ENCODE results near the gene AATF. TPM values are rescaled to one million over a fixed set of nuclear protein-coding genes. Genes with fewer than 3 reads are reported as not detected.

Gene AATF
- total and polyA plus RNA-seq, 2 donors (not counting 1 experiment from before 2014, with no cell fraction given), result 23.9 to 54.8 TPM

- no peaks in the 10 kb centered on the region for H3K9me3 Mint-ChIP-seq (ENCODE audit: insufficient read depth)
- Histone ChIP-seq H3K4me3 (ENCODE audit: control extremely low read depth in 1 of 5, extremely low read depth in 1 of 5, insufficient read depth in 1 of 5, low read depth in 2 of 5, low read length in 4 of 5) (no peak overlapping the region), H3K4me2 (replicated peaks; ENCODE audit: low read depth, low read length, poor library complexity, severe bottlenecking) (no peak overlapping the region), H3K4me1 (ENCODE audit: control insufficient read depth in 2 of 2, insufficient read depth in 2 of 2, low read length in 2 of 2) (no peaks in the 10 kb centered on the region), H3K27me3 (replicated peaks in 1 of 4; ENCODE audit: control extremely low read depth in 1 of 4, control insufficient read depth in 3 of 4, insufficient read depth in 4 of 4, low read length in 3 of 4) (no peaks in the 10 kb centered on the region), H4K20me1 (ENCODE audit: control insufficient read depth, insufficient read depth, low read length, poor library complexity, severe bottlenecking) (no peaks in the 10 kb centered on the region), H3K9ac (ENCODE audit: low read length) (no peak overlapping the region), H3K9me3 (ENCODE audit: control extremely low read depth in 1 of 3, control insufficient read depth in 2 of 3, insufficient read depth in 1 of 3, low read length in 2 of 3) (no peaks in the 10 kb centered on the region), H2AFZ (ENCODE audit: insufficient read depth, low read depth, low read length, poor library complexity, severe bottlenecking) (no peak overlapping the region), H3K36me3 (replicated peaks in 1 of 2; ENCODE audit: control extremely low read depth in 1 of 2, control insufficient read depth in 1 of 2, extremely low read depth in 1 of 2, insufficient read depth in 2 of 2, low read length in 1 of 2) (peaks cover 0 to 28% of the 10 kb centered on the region in 2 experiments), H3K79me2 (ENCODE audit: control insufficient read depth, insufficient read depth, low read length) (no peaks in the 10 kb centered on the region), H3K27ac (ENCODE audit: low read length in 2 of 2) (no peak overlapping the region)
- H3K4me1 Mint-ChIP-seq, result no peaks in the 10 kb centered on the region
- H3K27me3 Mint-ChIP-seq, result no peaks in the 10 kb centered on the region
- no peak overlapping the region for H3K27ac Mint-ChIP-seq
- ChIA-PET CTCF (no interaction called here), POLR2A (no interaction called here)
- no peak overlapping the region for H3K4me3 Mint-ChIP-seq
- ATAC-seq (ENCODE audit: low read depth) (no peak), DNase-seq (no peak)
- TF ChIP-seq EZH2 (IDR thresholded peaks at IDR 0.05; ENCODE audit: borderline replicate concordance, insufficient read depth, low read depth, low read length, poor library complexity, severe bottlenecking), result no peak
- no peak for TF ChIP-seq CTCF (IDR thresholded peaks at IDR 0.05)
- no CpG with 5 or more reads among the region's 1 CpG for WGBS (ENCODE audit: insufficient coverage)
- intact Hi-C loops (cut with micrococcal nuclease), result no loop called here
These were observed 157.3 kb downstream of the AATF start for GRCh38 chr17:37106049-37106448.

Small RNA genes lying within 50 kb of the gene (small RNA-seq; reads per million reads assigned to genes)
- gene AC243773.2 (ENCODE audit: insufficient read length, low read depth, low replicate concordance) (not detected), gene MIR2909 (ENCODE audit: insufficient read length, low read depth, low replicate concordance) (not detected)

Other genes starting within 250 kb of the AATF start
- gene LHX1, start 11.5 kb upstream of the AATF start, total RNA-seq, result not detected in 2 replicates
- gene LHX1, start 11.5 kb upstream of the AATF start, polyA plus RNA-seq, result not detected in 2 replicates

All from B cell (primary cell).